Activated T-cell treated with anti-CD3 and anti-CD28 coated beads, Interleukin-2, amount 50 U/mL, for 72 hours (primary cell): ENCODE measurements around the gene DNAH10. TPM values are rescaled to one million over a fixed set of nuclear protein-coding genes. Genes with fewer than 3 reads are reported as not detected.

Source experiments
- ATAC-seq, 2 donors: fragments of 150-1000 bp; cut with Tn5 transposase; replicated peaks in 1 of 2; 2 replicates each; pipeline ENCODE4 v1.10.0; 2021; ENCODE audit warnings: moderate library complexity in 2 of 2, mild to moderate bottlenecking in 1 of 2
- DNase-seq, 2 donors: peaks; one replicate each; pipeline ENCODE4 v3.0.0; 2021 to 2022; ENCODE audit warnings: mixed read lengths in 1 of 2
- H3K27ac Mint-ChIP-seq: one replicate; pipeline ENCODE4 v1.8.0; 2022; ENCODE audit warnings: mild to moderate bottlenecking, moderate library complexity, mixed read lengths
- H3K27me3 Mint-ChIP-seq: one replicate; pipeline ENCODE4 v1.8.0; 2022; ENCODE audit warnings: low read depth, mixed read lengths
- H3K36me3 Mint-ChIP-seq, 2 donors: one replicate each; pipeline ENCODE4 v1.8.0; 2022; ENCODE audit warnings: mixed read lengths in 2 of 2, mild to moderate bottlenecking in 1 of 2; ENCODE audit not compliant: insufficient read depth in 2 of 2
- H3K4me1 Mint-ChIP-seq: one replicate; pipeline ENCODE4 v1.8.0; 2022; ENCODE audit warnings: low read depth, mixed read lengths
- H3K4me3 Mint-ChIP-seq, 2 donors: one replicate each; pipeline ENCODE4 v1.8.0; 2022; ENCODE audit warnings: mild to moderate bottlenecking in 2 of 2, mixed read lengths in 2 of 2, moderate library complexity in 2 of 2
- H3K9me3 Mint-ChIP-seq, 2 donors: one replicate each; pipeline ENCODE4 v1.8.0; 2022; ENCODE audit warnings: mixed read lengths in 2 of 2
- total RNA-seq, 2 donors: library from RNA; stranded (reverse); gene quantifications; one replicate each; pipeline ENCODE4 v1.2.3, GENCODE V29; 2022

The DNAH10 gene
- total RNA-seq, 2 donors from 2014 or later, result 0.44 to 0.46 TPM

DNA sequence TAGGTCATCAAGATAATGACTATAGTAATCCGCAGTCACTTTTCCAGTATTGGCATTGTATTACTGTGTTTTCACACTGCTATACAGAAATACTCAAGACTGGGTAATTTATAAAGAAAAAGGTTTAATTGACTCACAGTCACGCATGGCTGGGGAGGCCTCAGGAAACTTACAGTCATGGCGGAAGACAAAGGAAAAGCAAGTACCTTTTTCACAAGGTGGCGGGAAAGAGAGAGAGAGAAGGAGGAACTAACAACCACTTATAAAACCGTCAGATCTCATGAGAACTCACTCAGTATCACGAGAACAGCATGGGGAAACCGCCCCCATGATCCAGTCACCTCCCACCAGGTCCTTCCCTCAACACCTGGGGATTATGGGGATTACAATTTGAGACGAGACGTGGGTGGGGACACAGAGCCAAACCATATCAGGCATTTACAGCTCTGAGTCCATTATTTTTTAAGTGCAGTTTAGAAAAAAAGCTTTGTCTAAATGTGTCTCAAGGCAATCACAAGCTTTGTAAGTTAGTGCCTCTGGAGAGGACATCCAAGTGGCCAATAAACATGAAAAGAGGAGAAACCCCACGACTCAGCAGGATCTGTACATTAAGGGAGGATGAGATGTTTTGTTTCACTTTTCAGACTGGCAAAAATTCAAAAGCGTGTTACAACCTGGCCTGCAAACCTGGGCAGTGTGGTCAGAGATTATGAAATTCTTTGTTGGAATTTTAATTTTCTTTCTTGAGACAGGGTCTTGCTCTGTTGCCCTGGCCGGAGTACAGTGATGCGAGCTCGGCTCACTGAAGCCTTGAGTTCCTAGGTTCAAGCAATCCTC lies 82.0 kb downstream of the DNAH10 start:
- Mint-ChIP-seq H3K4me3 (no peak overlapping the region), H3K4me1 (peaks cover 8% of the 10 kb centered on the region), H3K36me3 (no peaks in the 10 kb centered on the region), H3K27me3 (peaks cover 8% of the 10 kb centered on the region), H3K27ac (no peak overlapping the region), H3K9me3 (no peaks in the 10 kb centered on the region)
- ATAC-seq, result no peak
- DNase-seq, result no peak

DNA sequence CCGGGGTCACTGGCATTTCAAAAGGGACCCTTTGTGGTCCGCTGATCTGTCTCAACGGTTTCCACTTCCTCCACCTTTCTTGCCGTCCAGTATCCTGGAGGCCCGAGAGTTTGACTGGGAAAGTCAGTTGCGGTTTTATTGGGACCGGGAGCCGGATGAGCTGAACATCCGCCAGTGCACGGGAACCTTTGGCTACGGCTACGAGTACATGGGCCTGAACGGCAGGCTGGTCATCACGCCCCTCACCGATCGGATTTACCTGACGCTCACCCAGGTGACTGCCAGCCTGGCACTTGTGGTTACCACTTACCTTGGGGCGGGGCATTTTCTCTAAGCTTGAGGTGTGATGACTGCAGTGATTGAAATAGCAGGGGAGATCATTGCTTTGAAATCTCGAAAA lies 83.8 kb downstream of the DNAH10 start:
- Mint-ChIP-seq H3K4me1 (peaks cover 8% of the 10 kb centered on the region), H3K27ac (no peak overlapping the region), H3K9me3 (no peaks in the 10 kb centered on the region), H3K4me3 (no peak overlapping the region), H3K36me3 (no peaks in the 10 kb centered on the region), H3K27me3 (peaks cover 4% of the 10 kb centered on the region)
- DNase-seq, result no peak
- ATAC-seq, result no peak

DNA sequence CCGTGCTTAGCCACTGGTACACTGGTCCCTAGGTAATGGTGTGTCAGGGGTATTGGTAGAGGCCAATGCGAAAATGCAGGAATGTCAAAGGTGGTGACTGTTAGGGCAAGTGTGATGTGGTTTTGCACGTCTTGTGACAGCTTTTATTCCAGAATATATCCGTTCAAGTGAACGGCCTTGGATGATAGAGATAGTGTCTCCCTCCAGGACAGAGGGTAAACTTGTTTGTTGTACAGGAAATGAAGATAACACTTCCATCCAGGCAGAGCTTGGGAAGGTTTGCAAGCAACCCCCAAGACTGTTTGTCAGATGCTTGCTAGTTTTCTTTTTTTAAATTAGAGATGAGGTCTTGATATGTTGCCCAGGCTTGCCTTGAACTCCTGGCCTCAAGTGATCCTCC lies 84.2 kb downstream of the DNAH10 start:
- no peaks in the 10 kb centered on the region for H3K9me3 Mint-ChIP-seq

DNA sequence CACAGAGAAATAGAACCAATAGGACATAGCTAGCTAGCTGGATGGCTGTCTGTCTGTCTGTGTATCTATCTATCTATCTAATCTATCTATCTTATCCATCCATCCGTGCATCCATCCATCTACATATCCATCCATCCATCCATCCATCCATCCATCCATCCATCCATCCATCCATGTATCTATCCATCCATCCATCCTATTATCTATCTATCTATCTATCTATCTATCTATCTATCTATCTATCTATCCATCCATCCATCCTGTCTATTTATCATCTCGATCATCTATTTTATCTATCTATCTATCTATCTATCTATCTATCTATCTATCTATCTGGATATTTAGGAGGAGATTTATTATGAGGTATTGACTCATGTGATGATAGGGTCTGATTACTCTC lies 84.9 kb downstream of the DNAH10 start:
- Mint-ChIP-seq H3K4me1 (peaks cover 5% of the 10 kb centered on the region), H3K4me3 (no peak overlapping the region), H3K36me3 (no peaks in the 10 kb centered on the region), H3K27me3 (no peaks in the 10 kb centered on the region), H3K9me3 (no peaks in the 10 kb centered on the region), H3K27ac (peak overlapping the region; percentile 75)
- DNase-seq, result no peak
- ATAC-seq, result no peak

More for the DNA sequence above, 84.2 kb downstream of the DNAH10 start:
- no peak overlapping the region for H3K4me3 Mint-ChIP-seq
- H3K27me3 Mint-ChIP-seq, result no peaks in the 10 kb centered on the region
- DNase-seq, result no peak
- H3K4me1 Mint-ChIP-seq, result peaks cover 8% of the 10 kb centered on the region
- no peak overlapping the region for H3K27ac Mint-ChIP-seq
- H3K36me3 Mint-ChIP-seq, result no peaks in the 10 kb centered on the region
- ATAC-seq, result no peak

DNA sequence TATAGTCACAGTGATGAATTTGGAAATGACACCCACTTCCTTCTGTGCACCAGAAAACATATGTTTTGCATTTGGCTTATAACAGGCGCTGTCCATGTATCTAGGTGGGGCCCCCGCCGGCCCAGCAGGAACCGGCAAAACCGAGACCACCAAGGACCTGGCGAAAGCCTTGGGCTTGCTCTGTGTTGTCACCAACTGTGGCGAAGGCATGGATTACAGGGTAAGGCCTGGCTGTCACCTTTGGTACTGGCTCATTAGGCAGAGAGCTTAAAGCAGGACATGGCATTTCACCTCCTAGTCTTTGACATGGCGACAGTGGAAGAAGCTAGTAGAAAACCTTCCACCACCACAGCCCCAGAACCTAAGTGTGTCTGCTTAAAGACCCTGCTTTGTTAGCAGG lies 85.8 kb downstream of the DNAH10 start:
- H3K9me3 Mint-ChIP-seq, result no peaks in the 10 kb centered on the region

DNA sequence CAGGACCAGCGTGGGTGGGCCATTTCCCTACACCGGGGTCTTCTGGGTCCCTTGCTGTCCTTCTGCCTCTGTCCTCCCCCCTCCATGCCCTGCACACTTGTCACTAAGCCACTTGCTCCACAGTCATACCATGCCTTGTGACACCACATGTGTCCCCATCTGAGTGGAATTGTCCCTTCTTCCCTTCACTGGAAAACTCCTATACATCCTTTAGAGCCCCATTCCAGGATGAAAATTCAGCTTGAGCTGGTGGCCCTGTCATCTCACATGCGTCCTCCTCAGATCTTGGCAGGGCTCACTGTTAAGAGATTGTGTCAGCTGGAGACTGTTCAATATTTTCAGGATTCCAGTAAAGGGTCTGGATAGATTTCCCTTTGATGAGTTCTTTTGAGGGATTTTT lies 87.4 kb downstream of the DNAH10 start:
- no peaks in the 10 kb centered on the region for H3K9me3 Mint-ChIP-seq
- H3K27me3 Mint-ChIP-seq, result no peaks in the 10 kb centered on the region
- ATAC-seq (no peak), DNase-seq (no peak)
- H3K4me1 Mint-ChIP-seq, result no peaks in the 10 kb centered on the region
- H3K4me3 Mint-ChIP-seq, result no peak overlapping the region
- no peaks in the 10 kb centered on the region for H3K36me3 Mint-ChIP-seq
- no peak overlapping the region for H3K27ac Mint-ChIP-seq

More for the DNA sequence above, 85.8 kb downstream of the DNAH10 start:
- no peak overlapping the region for H3K4me3 Mint-ChIP-seq
- H3K27me3 Mint-ChIP-seq, result no peaks in the 10 kb centered on the region
- ATAC-seq (no peak), DNase-seq (no peak)
- H3K4me1 Mint-ChIP-seq, result no peaks in the 10 kb centered on the region
- no peak overlapping the region for H3K27ac Mint-ChIP-seq
- H3K36me3 Mint-ChIP-seq, result no peaks in the 10 kb centered on the region

DNA sequence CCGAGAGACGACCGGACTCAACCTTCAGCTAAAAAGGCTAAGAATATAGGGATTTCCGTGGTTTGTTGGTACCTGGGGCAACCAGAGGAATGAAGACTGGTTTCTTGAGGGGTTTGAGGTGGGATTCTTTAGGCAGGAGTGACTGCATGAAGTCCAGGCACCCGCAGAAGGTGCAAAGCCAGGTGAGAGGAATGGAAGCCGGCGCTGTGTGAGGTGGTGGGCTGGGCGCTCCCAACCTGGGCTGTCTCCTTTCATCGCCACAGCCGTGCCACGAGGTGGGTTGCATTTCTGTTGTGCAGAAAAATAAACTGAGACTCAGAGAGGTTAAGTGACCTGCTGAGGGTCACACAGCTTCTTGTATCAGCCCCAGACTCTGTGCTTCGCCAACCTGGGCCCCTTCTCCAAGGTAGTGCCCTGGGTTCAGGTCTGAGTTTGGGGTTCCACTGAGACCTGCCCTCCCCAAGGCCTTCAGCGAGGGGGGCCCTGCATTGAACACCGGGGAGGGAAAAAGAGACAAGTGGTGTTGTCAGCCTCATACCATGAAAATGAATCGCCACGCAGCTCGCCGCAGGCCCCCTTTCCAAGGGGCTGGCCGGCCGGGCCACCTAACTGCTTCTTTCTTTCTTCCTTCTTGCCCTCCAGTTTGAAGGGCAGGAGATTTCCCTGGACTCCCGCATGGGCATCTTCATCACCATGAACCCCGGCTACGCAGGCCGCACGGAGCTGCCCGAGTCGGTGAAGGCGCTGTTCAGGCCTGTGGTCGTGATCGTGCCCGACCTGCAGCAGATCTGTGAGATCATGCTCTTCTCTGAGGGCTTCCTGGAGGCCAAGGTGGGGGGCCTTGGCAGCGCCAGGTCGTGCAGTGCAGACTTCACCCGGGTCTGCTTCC lies 88.4 kb downstream of the DNAH10 start:
- no peak for DNase-seq
- no peaks in the 10 kb centered on the region for H3K9me3 Mint-ChIP-seq
- no peak overlapping the region for H3K27ac Mint-ChIP-seq
- ATAC-seq, result no peak
- no peaks in the 10 kb centered on the region for H3K4me1 Mint-ChIP-seq
- no peak overlapping the region for H3K4me3 Mint-ChIP-seq
- H3K36me3 Mint-ChIP-seq, result no peaks in the 10 kb centered on the region
- no peaks in the 10 kb centered on the region for H3K27me3 Mint-ChIP-seq

DNA sequence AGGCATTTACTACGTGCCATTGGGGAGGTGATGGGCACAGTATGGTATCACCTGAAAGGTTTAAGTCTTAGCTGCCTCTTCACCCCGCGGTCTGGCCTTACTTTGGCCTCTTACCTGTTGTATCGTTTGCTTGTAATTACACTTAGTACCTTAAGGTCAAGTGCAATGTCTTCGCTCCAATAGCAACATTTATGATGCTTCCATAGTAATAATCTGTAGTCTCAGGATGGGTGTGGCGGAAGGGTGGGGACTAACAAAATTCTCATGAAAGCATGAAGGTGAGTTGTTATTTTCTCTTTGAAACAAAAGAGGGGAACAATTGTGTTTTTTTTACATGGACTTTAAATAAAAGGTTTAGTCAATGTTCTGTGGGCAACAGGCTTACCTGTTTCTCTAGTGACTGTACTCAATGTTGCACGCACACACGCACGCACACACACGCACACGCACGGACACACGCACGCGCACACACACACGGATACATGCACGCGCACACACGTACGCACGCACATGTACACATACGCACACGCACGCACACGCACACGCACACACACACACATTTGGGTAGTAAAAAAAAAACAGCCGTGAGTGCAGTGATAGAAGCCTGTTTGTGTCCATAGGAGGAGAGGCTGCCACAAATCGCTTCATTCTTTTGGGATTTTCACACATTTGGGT lies 91.4 kb downstream of the DNAH10 start:
- Mint-ChIP-seq H3K4me1 (no peaks in the 10 kb centered on the region), H3K9me3 (no peaks in the 10 kb centered on the region), H3K27ac (no peak overlapping the region), H3K4me3 (no peak overlapping the region), H3K27me3 (no peaks in the 10 kb centered on the region), H3K36me3 (no peaks in the 10 kb centered on the region)
- no peak for DNase-seq
- no peak for ATAC-seq

DNA sequence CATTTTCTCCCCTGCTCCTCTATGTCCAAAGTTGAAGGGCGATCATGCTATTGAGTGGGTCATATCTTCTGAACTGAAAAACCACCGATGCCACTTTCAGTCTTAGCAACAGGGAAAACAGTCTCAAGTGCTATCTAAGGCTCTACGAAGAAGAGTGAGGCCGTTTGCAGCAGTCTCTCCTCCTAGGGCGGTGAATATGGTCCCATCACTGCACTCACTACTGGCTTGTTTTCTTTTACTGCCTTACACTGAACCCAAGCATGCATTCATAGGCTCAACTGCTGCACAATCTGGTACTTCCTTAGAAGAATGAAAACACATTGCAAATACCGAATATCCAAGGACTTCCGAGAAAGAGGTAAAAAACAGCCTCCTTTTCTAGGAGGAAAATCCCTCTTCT lies 92.1 kb downstream of the DNAH10 start:
- Mint-ChIP-seq H3K36me3 (no peaks in the 10 kb centered on the region), H3K27ac (no peak overlapping the region), H3K9me3 (no peaks in the 10 kb centered on the region), H3K4me1 (no peaks in the 10 kb centered on the region), H3K4me3 (no peak overlapping the region), H3K27me3 (no peaks in the 10 kb centered on the region)
- DNase-seq (no peak), ATAC-seq (no peak)

DNA sequence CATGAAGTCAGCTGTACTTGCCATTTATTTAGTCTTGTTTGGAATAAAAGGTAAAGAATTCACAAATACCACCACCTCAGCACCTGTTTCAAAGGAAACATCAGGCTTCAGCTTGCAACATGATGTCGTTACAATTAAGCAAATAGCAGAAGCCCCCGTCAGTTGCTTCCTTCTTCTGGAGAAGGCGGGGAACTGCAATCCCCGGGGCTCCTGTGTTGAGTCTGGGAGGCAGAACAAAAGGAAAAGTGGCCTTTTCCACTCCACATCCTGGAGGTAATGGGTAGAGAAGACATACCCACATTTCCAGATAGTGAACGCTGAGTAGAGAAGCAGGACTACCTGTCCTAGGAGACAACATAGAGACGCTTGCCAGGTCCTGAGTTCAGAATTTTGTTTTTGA lies 92.8 kb downstream of the DNAH10 start:
- Mint-ChIP-seq H3K4me3 (no peak overlapping the region), H3K27ac (no peak overlapping the region), H3K4me1 (no peaks in the 10 kb centered on the region), H3K9me3 (no peaks in the 10 kb centered on the region), H3K36me3 (no peaks in the 10 kb centered on the region), H3K27me3 (no peaks in the 10 kb centered on the region)
- DNase-seq (no peak), ATAC-seq (no peak)

DNA sequence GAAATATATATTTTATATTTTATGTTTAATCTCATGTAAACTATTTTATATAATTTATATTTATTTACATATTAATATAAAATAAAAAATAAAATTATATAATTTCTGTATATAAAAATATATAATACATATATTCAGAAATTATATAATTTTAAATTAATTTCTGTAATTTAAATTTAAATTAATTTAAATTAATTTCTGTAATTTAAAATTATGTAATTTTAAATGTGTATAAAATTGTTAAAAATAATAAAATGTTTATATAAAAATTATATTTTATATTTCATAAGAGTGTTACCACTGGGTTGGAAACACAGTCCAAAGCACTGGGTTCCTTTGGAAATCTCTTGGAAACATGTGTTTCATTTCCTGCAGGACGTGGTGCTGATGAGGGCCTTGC lies 94.6 kb downstream of the DNAH10 start:
- no peaks in the 10 kb centered on the region for H3K9me3 Mint-ChIP-seq
- H3K27me3 Mint-ChIP-seq, result no peaks in the 10 kb centered on the region
- H3K36me3 Mint-ChIP-seq, result no peaks in the 10 kb centered on the region
- no peaks in the 10 kb centered on the region for H3K4me1 Mint-ChIP-seq
- no peak overlapping the region for H3K4me3 Mint-ChIP-seq
- no peak for ATAC-seq
- no peak overlapping the region for H3K27ac Mint-ChIP-seq
- no peak for DNase-seq

DNA sequence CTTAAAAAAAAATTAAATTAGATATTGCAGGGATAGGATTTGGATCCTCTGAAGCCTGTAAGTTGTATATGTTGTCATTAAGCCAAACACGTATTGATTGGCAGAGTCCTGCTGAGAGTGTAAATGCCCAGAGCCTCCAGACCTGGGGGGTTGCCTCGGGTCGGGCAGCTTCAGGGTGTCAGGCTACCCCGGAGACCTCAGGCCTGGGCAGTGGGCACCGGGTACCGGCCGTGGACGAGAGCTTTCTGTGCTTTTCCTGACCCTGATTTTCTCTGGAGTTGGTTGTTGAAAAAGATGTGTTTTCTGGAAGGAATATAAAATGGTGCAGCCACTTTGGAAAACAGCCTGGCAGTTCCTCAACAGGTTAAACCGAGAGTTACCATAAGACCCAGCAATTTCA lies 96.1 kb downstream of the DNAH10 start:
- DNase-seq (no peak), ATAC-seq (no peak)
- H3K27me3 Mint-ChIP-seq, result no peaks in the 10 kb centered on the region
- H3K9me3 Mint-ChIP-seq, result no peaks in the 10 kb centered on the region
- H3K4me1 Mint-ChIP-seq, result no peaks in the 10 kb centered on the region
- H3K36me3 Mint-ChIP-seq, result no peaks in the 10 kb centered on the region
- no peak overlapping the region for H3K4me3 Mint-ChIP-seq
- no peak overlapping the region for H3K27ac Mint-ChIP-seq

DNA sequence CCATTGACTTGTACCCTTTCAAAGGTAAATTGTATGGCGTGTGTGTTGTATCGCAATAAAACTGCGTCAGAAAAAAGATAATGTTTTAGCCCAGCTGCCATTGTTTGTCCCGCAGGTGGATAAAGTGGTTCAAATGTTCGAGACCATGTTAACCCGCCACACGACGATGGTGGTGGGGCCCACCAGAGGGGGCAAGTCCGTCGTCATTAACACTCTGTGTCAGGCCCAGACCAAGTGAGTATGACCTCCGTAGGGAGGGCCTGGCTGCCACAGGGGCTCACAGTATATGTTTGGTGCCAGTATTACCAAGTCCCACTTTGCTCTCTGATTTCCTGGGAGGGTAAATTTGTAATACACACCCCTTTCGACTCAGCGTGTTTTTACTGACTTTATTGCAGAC lies 96.9 kb downstream of the DNAH10 start:
- Mint-ChIP-seq H3K27ac (no peak overlapping the region), H3K9me3 (no peaks in the 10 kb centered on the region), H3K27me3 (no peaks in the 10 kb centered on the region), H3K36me3 (no peaks in the 10 kb centered on the region), H3K4me1 (no peaks in the 10 kb centered on the region), H3K4me3 (no peak overlapping the region)
- no peak for DNase-seq
- ATAC-seq, result no peak
